ENCODE data around the gene HAPLN2. TPM values are rescaled to one million over a fixed set of nuclear protein-coding genes. Genes with fewer than 3 reads are reported as not detected.

Gene HAPLN2
- total and polyA plus RNA-seq, 2 of the 4 experiments (the other 2 are of a cell fraction) = not detected

DNA sequence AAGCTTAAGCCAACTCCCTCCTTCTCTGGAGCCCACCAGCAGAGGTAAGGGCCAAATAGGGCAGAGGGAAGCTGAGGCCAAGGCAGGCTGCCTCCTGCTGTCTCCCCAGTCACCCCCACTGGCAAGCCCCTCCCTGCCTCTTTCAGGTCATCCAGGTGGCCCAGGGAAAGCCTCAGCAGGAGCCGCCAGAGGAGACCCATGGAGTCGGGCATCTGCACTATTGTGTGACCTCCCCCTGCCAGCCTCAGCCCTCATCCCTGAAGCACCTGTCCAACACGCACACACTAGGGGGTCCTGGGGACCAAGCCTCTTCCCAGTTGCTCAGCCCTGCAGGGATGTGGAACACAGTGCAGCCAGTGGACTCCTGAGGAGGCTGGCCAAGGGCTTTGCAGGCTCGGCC, 32.9 kb upstream of the HAPLN2 start:
- POLR2A ChIA-PET (ENCODE audit: unreplicated experiment) = no interaction called here

More for the DNA sequence above, 32.9 kb upstream of the HAPLN2 start:
- no peak overlapping the region for H2BK5ac ChIP-seq (ENCODE audit: low read depth, low read length, poor library complexity, severe bottlenecking)
- no TSS peak for BruUV-seq (replicated peaks)
- H3K27me3 ChIP-seq (ENCODE audit: control insufficient read depth, insufficient read depth, low read length) = peaks cover 15% of the 10 kb centered on the region
- CTCF ChIA-PET = no interaction called here
- no peak overlapping the region for H2AK5ac ChIP-seq (ENCODE audit: low read depth, low read length)
- H3K36me3 ChIP-seq (ENCODE audit: control insufficient read depth, insufficient read depth, low read length) = no peaks in the 10 kb centered on the region
- in situ Hi-C loops (cut with MboI; ENCODE audit: low sequenced_read_pairs) (no loop called here), dilution Hi-C loops (cut with HindIII; ENCODE audit: low sequenced_read_pairs, unreplicated experiment) (no loop called here), intact Hi-C loops (cut with micrococcal nuclease) (no loop called here)
- no peak for TF ChIP-seq POLR2A (IDR thresholded peaks at IDR 0.05; ENCODE audit: low read depth, low read length)
- no peak for TF ChIP-seq MAZ (IDR thresholded peaks at IDR 0.05; ENCODE audit: borderline replicate concordance, low read depth, low read length)
- TF ChIP-seq CEBPB (IDR thresholded peaks at IDR 0.05; ENCODE audit: low read depth, low read length) = no peak
- no peak for TF ChIP-seq SMC3 (IDR thresholded peaks at IDR 0.05; ENCODE audit: low read depth, low read length)
- TF ChIP-seq RCOR1 (IDR thresholded peaks at IDR 0.05; ENCODE audit: insufficient replicate concordance, low read length) = no peak
- TF ChIP-seq CHD1 (IDR thresholded peaks at IDR 0.05; ENCODE audit: low read depth, low read length) = no peak
- no peak for TF ChIP-seq NFE2L2 (IDR thresholded peaks at IDR 0.05; ENCODE audit: low read depth, low read length)
- peaks cover 3% of the 10 kb centered on the region; the same call in 1 of the 2 replicates for H3K9me1 ChIP-seq (ENCODE audit: insufficient read depth, low read length)
- H2BK15ac ChIP-seq (ENCODE audit: low read depth, low read length) = no peak overlapping the region
- WGBS, 2 experiments (ENCODE audit: extremely low coverage in 2 of 2, insufficient read length in 1 of 2) = 86% methylated on average over 1 of the region's 4 CpGs; no CpG with 5 or more reads in 1 of the 2 experiments
- H4K20me1 ChIP-seq (ENCODE audit: insufficient read depth, low read length) = no peaks in the 10 kb centered on the region
- no peaks in the 10 kb centered on the region for H3K4me1 ChIP-seq (ENCODE audit: control insufficient read depth, insufficient read depth, low read length)
- no peak for ATAC-seq (ENCODE audit: low read depth)
- H3K9me3 ChIP-seq (ENCODE audit: control insufficient read depth, insufficient read depth, low read length) = no peaks in the 10 kb centered on the region
- no peak overlapping the region for H2BK120ac ChIP-seq (ENCODE audit: low read depth, low read length)
- no peak overlapping the region for H4K5ac ChIP-seq (ENCODE audit: low read depth, low read length)
- no peak overlapping the region for H3K14ac ChIP-seq (replicated peaks; ENCODE audit: low read depth, low read length)
- H3K9ac ChIP-seq (ENCODE audit: low read depth, low read length) = no peak overlapping the region
- no peak overlapping the region for H3K4me2 ChIP-seq (ENCODE audit: low read depth, low read length)
- H3K4ac ChIP-seq (ENCODE audit: low read depth, low read length) = no peak overlapping the region
- no peak overlapping the region for H2AK9ac ChIP-seq (replicated peaks; ENCODE audit: low read depth, low read length, poor library complexity)
- H3K18ac ChIP-seq (ENCODE audit: low read depth, low read length) = no peak overlapping the region
- no peak overlapping the region for H4K91ac ChIP-seq (ENCODE audit: insufficient read depth, low read depth, low read length)
- H3K4me3 ChIP-seq (ENCODE audit: insufficient read depth, low read depth, low read length) = no peak overlapping the region
- H3K79me1 ChIP-seq (ENCODE audit: low read depth in 1 of 2, low read length in 2 of 2) = peaks cover 0 to 2% of the 10 kb centered on the region in 2 experiments; a peak in 1 of 4 replicates
- no peak overlapping the region for H3K23ac ChIP-seq (ENCODE audit: low read depth, low read length)
- no peak overlapping the region for H3K27ac ChIP-seq (ENCODE audit: insufficient read depth, low read length)
- no peak overlapping the region for H2AFZ ChIP-seq (replicated peaks; ENCODE audit: low read length, poor library complexity)
- no peak for DNase-seq
- H3K56ac ChIP-seq (ENCODE audit: extremely low read depth, insufficient read depth, low read length) = no peak overlapping the region
- no peak overlapping the region for H4K8ac ChIP-seq (ENCODE audit: low read depth in 2 of 2, low read length in 2 of 2)
- no peak overlapping the region for H2BK20ac ChIP-seq (ENCODE audit: low read depth, low read length)

Measured in IMR-90 (cell line).